Lower leg skin (tissue), 3 donors: ENCODE results near the gene FBXO38.
"Not testable (repeated sequence)": the region's sequence is repeated elsewhere in the genome, so short reads cannot be mapped to it uniquely, and the experiment has no call there.

ENCODE experiments used
- POLR2A ChIP-seq, 2 donors: fragments of 450-650 bp; IDR thresholded peaks; one replicate each; pipeline ENCODE4 v1.6.1; 2016 to 2017; ENCODE audit warnings: antibody characterized with exemption in 2 of 2, mild to moderate bottlenecking in 1 of 2, moderate library complexity in 1 of 2
- TF ChIP-seq, protein P1 (sequence below), 3 donors: fragments of 450-650 bp; IDR thresholded peaks; one replicate each; pipeline ENCODE4 v1.5.1; 2016; ENCODE audit warnings: antibody characterized with exemption in 3 of 3, mild to moderate bottlenecking in 3 of 3, moderate library complexity in 2 of 3

- TF ChIP-seq, protein P1, sequence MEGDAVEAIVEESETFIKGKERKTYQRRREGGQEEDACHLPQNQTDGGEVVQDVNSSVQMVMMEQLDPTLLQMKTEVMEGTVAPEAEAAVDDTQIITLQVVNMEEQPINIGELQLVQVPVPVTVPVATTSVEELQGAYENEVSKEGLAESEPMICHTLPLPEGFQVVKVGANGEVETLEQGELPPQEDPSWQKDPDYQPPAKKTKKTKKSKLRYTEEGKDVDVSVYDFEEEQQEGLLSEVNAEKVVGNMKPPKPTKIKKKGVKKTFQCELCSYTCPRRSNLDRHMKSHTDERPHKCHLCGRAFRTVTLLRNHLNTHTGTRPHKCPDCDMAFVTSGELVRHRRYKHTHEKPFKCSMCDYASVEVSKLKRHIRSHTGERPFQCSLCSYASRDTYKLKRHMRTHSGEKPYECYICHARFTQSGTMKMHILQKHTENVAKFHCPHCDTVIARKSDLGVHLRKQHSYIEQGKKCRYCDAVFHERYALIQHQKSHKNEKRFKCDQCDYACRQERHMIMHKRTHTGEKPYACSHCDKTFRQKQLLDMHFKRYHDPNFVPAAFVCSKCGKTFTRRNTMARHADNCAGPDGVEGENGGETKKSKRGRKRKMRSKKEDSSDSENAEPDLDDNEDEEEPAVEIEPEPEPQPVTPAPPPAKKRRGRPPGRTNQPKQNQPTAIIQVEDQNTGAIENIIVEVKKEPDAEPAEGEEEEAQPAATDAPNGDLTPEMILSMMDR (IDR thresholded peaks at IDR 0.05) = not testable (repeated sequence)
- TF ChIP-seq POLR2A (IDR thresholded peaks at IDR 0.05) = not testable (repeated sequence)
Measured at GRCh38 chr5:148468746-148469145, 85.0 kb downstream of the FBXO38 start.
